Keratinocyte (primary cell): ENCODE measurements around the gene SMTNL1.

Experiments used
- CTCF ChIP-seq, 3 experiments: IDR thresholded peaks in 1 of 3; conservative IDR thresholded peaks in 1 of 3; optimal IDR thresholded peaks in 1 of 3; 2 replicates in 2 of 3; 3 replicates in 1 of 3; pipeline versions ENCODE3 to v1.5.1; 2011; ENCODE audit warnings: low read length in 3 of 3, mild to moderate bottlenecking in 3 of 3, moderate library complexity in 2 of 3, control low read depth in 1 of 3, inconsistent platforms in 1 of 3; ENCODE audit not compliant: insufficient read depth in 2 of 3; ENCODE audit errors: extremely low read depth in 1 of 3
- EZH2 ChIP-seq: IDR thresholded peaks from one replicate; pipeline ENCODE4 v1.6.1; 2012; ENCODE audit warnings: inconsistent platforms, mild to moderate bottlenecking, low read length, moderate library complexity

- TF ChIP-seq CTCF (optimal IDR thresholded peaks at IDR 0.05 in 1 of 3, IDR thresholded peaks at IDR 0.05 in 1 of 3, conservative IDR thresholded peaks at IDR 0.05 in 1 of 3; ENCODE audit: extremely low read depth in 1 of 3, insufficient read depth in 2 of 3, low read length in 3 of 3) (no peak), EZH2 (no peak)
Measured at GRCh38 chr11:57542582-57542981, 5.2 kb downstream of the SMTNL1 start.
